ENCODE results near the gene HSF5. TPM values are rescaled to one million over a fixed set of nuclear protein-coding genes. Genes with fewer than 3 reads are reported as not detected.

Gene HSF5
- total and polyA plus RNA-seq, 10 donors = 0.57 to 1.7 (median 1.2) TPM

GRCh38 chr17:58371300-58371950, 116.8 kb downstream of the HSF5 start:
- TF ChIP-seq CTCF (IDR thresholded peaks at IDR 0.05 in 8 of 11, conservative IDR thresholded peaks at IDR 0.05 in 3 of 11) (no peak), POLR2A (IDR thresholded peaks at IDR 0.05) (no peak), POLR2AphosphoS5 (IDR thresholded peaks at IDR 0.05) (no peak)
- DNase-seq = no peak
- Histone ChIP-seq H3K9me3 (no peaks in the 10 kb centered on the region), H3K36me3 (no peaks in the 10 kb centered on the region), H3K4me1 (peaks cover 0 to 27% (median 2%) of the 10 kb centered on the region in 6 donors), H3K27ac (no peak overlapping the region), H3K4me3 (no peak overlapping the region), H3K27me3 (replicated peaks in 1 of 7) (no peaks in the 10 kb centered on the region)
- intact Hi-C loops (cut with DNase I; ENCODE audit: low total_unique reads) = no loop called here
- WGBS, 5 donors = 78 to 91% (median 86%) methylated on average over 6 of the region's 6 CpGs

DNA sequence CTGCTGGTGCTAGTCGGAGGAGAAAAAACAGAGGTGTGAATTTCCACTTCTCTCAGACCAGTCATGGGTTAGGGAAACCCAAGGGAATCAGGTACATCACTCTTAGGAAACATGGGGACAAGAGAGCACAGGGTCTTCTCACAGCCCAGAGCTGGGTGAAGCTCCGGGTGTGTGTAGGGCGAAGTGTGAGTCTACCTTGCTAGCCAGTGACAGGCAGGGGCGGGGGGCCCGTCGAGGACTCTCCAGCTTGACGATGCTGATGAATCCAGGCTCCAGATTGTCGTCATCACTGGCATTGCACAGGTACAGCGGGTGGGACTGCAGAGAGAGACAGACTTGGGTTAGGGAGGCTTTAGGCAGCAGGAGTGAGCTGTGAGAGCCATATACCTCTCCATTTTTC, 117.5 kb downstream of the HSF5 start:
- H3K27me3 ChIP-seq (replicated peaks in 1 of 7) = no peaks in the 10 kb centered on the region
- TF ChIP-seq CTCF (IDR thresholded peaks at IDR 0.05 in 8 of 11, conservative IDR thresholded peaks at IDR 0.05 in 3 of 11) = no peak
- TF ChIP-seq POLR2AphosphoS5 (IDR thresholded peaks at IDR 0.05) = no peak
- TF ChIP-seq POLR2A (IDR thresholded peaks at IDR 0.05) = no peak
- no peaks in the 10 kb centered on the region for H3K9me3 ChIP-seq
- H3K4me1 ChIP-seq = peaks cover 0 to 27% (median 2%) of the 10 kb centered on the region in 6 donors
- intact Hi-C loops (cut with DNase I; ENCODE audit: low total_unique reads) = no loop called here
- H3K4me3 ChIP-seq = no peak overlapping the region
- no peaks in the 10 kb centered on the region for H3K36me3 ChIP-seq
- H3K27ac ChIP-seq = no peak overlapping the region
- WGBS, 5 donors = 87 to 93% (median 89%) methylated on average over 9 of the region's 9 CpGs
- DNase-seq = no peak

DNA sequence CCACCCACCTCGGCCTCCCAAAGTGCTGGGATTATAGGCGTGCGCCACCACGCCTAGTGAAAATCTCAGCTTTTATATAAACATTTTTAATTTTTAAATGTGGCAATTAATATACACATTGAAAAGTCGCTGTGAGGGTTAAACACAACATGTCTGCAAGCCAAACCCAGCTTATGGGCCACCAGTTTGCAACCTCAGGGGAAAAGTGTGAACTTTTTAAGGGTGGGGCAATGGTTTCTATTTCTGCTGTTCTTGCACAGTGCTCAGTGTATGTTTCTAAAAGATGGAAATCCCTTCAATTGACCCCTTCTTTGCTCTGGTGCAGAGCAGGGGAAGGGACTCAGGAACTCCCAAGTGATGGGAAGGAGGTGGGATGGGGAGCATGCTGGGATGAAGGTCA, 117.9 kb downstream of the HSF5 start:
- WGBS, 5 donors = 86 to 90% (median 88%) methylated on average over 5 of the region's 5 CpGs
- Histone ChIP-seq H3K4me3 (no peak overlapping the region), H3K36me3 (no peaks in the 10 kb centered on the region), H3K9me3 (no peaks in the 10 kb centered on the region), H3K4me1 (peaks cover 0 to 27% (median 2%) of the 10 kb centered on the region in 6 donors), H3K27ac (no peak overlapping the region), H3K27me3 (replicated peaks in 1 of 7) (no peaks in the 10 kb centered on the region)
- TF ChIP-seq POLR2A (IDR thresholded peaks at IDR 0.05) = no peak
- TF ChIP-seq CTCF (IDR thresholded peaks at IDR 0.05 in 8 of 11, conservative IDR thresholded peaks at IDR 0.05 in 3 of 11) = no peak
- TF ChIP-seq POLR2AphosphoS5 (IDR thresholded peaks at IDR 0.05) = no peak
- no peak for DNase-seq
- intact Hi-C loops (cut with DNase I; ENCODE audit: low total_unique reads) = no loop called here

Other genes starting within 250 kb of the HSF5 start
- not detected for gene LPO, start 249.8 kb downstream of the HSF5 start, total RNA-seq
- under 1 TPM; 0.02 to 0.10 (median 0.06) TPM for gene LPO, start 249.8 kb downstream of the HSF5 start, polyA plus RNA-seq
- 10 to 100 TPM in 5 of 7 donors, 1 to 10 TPM in 2; 5.8 to 75.7 (median 15.2) TPM for gene MPO, start 207.5 kb downstream of the HSF5 start, total RNA-seq
- 1 to 10 TPM in 2 of 3 donors, under 1 TPM in 1; 0.52 to 2.2 (median 2.0) TPM for gene MPO, start 207.5 kb downstream of the HSF5 start, polyA plus RNA-seq
- gene TSPOAP1, start 159.6 kb downstream of the HSF5 start, total RNA-seq = 10 to 100 TPM; 14.1 to 31.8 (median 18.5) TPM
- gene TSPOAP1, start 159.6 kb downstream of the HSF5 start, polyA plus RNA-seq = 10 to 100 TPM; 11.5 to 26.5 (median 24.3) TPM
- 10 to 100 TPM; 37.8 to 80.5 (median 64.0) TPM for gene SUPT4H1, start 136.2 kb downstream of the HSF5 start, total RNA-seq
- gene SUPT4H1, start 136.2 kb downstream of the HSF5 start, polyA plus RNA-seq = 100 to 1,000 TPM in 2 of 3 donors, 10 to 100 TPM in 1; 77.0 to 106 (median 104) TPM
- 1 to 10 TPM in 4 of 7 donors, under 1 TPM in 3; 0.40 to 1.8 (median 1.0) TPM for gene RNF43, start 70.9 kb downstream of the HSF5 start, total RNA-seq
- gene RNF43, start 70.9 kb downstream of the HSF5 start, polyA plus RNA-seq = under 1 TPM; 0.38 to 0.63 (median 0.42) TPM
- gene MTMR4, start 26.2 kb upstream of the HSF5 start, total RNA-seq = 10 to 100 TPM; 42.0 to 61.9 (median 50.3) TPM
- 10 to 100 TPM; 12.7 to 17.3 (median 14.1) TPM for gene MTMR4, start 26.2 kb upstream of the HSF5 start, polyA plus RNA-seq
- under 1 TPM in 6 of 7 donors, not detected in 1; 0.25 to 0.70 (median 0.45) TPM for gene TEX14, start 203.6 kb upstream of the HSF5 start, total RNA-seq
- gene TEX14, start 203.6 kb upstream of the HSF5 start, polyA plus RNA-seq = under 1 TPM; 0.17 to 0.42 (median 0.30) TPM
- 10 to 100 TPM; 19.6 to 26.3 (median 21.0) TPM for gene RAD51C, start 204.2 kb upstream of the HSF5 start, total RNA-seq
- gene RAD51C, start 204.2 kb upstream of the HSF5 start, polyA plus RNA-seq = 10 to 100 TPM; 23.1 to 28.5 (median 25.2) TPM

Measured in spleen (tissue), 11 donors.